Measurements from ENCODE around the gene HES5. TPM values are rescaled to one million over a fixed set of nuclear protein-coding genes. Genes with fewer than 3 reads are reported as not detected.

Gene HES5
- total and polyA plus RNA-seq, 2 donors (not counting 3 experiments of a cell fraction or from before 2014, with no cell fraction given) = 0.07 TPM; not detected in 1

DNA sequence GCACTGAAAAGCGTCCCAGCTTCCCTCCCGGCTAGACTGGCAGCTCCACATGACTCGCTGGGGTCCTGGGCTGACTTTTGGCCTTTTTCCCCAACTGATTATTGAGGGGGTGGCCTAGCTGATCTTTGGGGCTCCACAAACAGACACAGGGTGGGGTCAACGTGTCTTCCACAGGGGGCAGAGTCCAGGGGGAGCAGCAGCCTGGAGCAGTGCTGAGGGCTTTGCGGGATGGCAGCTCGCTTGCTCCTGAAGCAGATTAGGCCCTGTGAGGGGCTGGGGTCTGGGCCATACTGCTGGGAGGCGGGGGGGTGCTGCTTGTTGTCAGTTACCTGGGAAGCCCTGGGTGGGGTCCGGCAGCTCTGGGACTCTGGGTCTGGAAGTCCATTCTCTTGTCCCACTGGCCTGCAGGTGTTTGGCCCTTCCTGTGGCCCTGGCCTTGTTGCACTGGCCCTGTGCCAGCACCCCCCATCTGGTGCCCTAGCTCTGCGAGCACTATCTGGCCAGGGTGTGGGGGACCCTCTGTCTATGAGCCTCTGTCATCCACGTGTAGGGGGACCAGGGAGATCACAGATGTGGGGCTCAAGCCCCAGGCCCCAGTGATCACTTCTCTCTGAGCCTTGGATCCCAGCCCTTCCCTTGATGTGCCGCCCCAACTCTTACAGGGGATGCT is 12.3 kb upstream of the HES5 start:
- Histone ChIP-seq H3K4me3 (replicated peaks in 1 of 3; ENCODE audit: insufficient read depth in 1 of 3, low read depth in 1 of 3, low read length in 3 of 3) (no peak overlapping the region), H3K9me3 (replicated peaks; ENCODE audit: control insufficient read depth, insufficient read depth, low read length) (no peaks in the 10 kb centered on the region), H3K9ac (replicated peaks; ENCODE audit: extremely low read depth, insufficient read depth, low read length) (no peak overlapping the region), H3K27me3 (ENCODE audit: control insufficient read depth in 2 of 2, insufficient read depth in 2 of 2, low read length in 2 of 2) (peaks cover 0 to 1% of the 10 kb centered on the region in 2 experiments), H3K4me2 (ENCODE audit: insufficient read depth, low read length) (no peak overlapping the region), H4K20me1 (replicated peaks; ENCODE audit: control insufficient read depth, extremely low read depth, insufficient read depth, low read length) (no peaks in the 10 kb centered on the region), H3K79me2 (ENCODE audit: control insufficient read depth, insufficient read depth, low read length) (no peaks in the 10 kb centered on the region), H3K4me1 (ENCODE audit: control insufficient read depth, extremely low read depth, insufficient read depth, low read length) (peaks cover 13% of the 10 kb centered on the region), H3K27ac (ENCODE audit: insufficient read depth, low read depth, low read length) (no peak overlapping the region), H2AFZ (ENCODE audit: low read depth, low read length) (no peak overlapping the region), H3K36me3 (ENCODE audit: control insufficient read depth in 2 of 2, extremely low read depth in 1 of 2, insufficient read depth in 2 of 2, low read length in 2 of 2) (no peaks in the 10 kb centered on the region), H3K9me1 (replicated peaks; ENCODE audit: control insufficient read depth, extremely low read depth, insufficient read depth, low read length) (no peaks in the 10 kb centered on the region)
- DNase-seq (ENCODE audit: low read depth, low spot score) (no peak), FAIRE-seq (no peak)
- TF ChIP-seq POLR2AphosphoS5 (IDR thresholded peaks at IDR 0.05; ENCODE audit: insufficient read depth, low read depth, low read length) (no peak), POLR2A (IDR thresholded peaks at IDR 0.05; ENCODE audit: low read depth, low read length) (no peak), GATA2 (IDR thresholded peaks at IDR 0.05; ENCODE audit: insufficient read depth, insufficient read length, low read depth, low read length) (no peak), FOS (IDR thresholded peaks at IDR 0.05; ENCODE audit: borderline replicate concordance, insufficient read depth, low read length) (no peak)
- ChIA-PET CTCF (interaction anchor here (1.4 kb wide), 1 partner anchor 9 kb away, joined by 5 read pairs; no protein-coding TSS in a partner anchor), POLR2A (no interaction called here)
- intact Hi-C loops (cut with micrococcal nuclease) = no loop called here
- BruUV-seq (replicated peaks) = no TSS peak
- dilution Hi-C loops (cut with MboI; ENCODE audit: extremely low pct_ligation_motif_present, low sequenced_read_pairs) = no loop called here

DNA sequence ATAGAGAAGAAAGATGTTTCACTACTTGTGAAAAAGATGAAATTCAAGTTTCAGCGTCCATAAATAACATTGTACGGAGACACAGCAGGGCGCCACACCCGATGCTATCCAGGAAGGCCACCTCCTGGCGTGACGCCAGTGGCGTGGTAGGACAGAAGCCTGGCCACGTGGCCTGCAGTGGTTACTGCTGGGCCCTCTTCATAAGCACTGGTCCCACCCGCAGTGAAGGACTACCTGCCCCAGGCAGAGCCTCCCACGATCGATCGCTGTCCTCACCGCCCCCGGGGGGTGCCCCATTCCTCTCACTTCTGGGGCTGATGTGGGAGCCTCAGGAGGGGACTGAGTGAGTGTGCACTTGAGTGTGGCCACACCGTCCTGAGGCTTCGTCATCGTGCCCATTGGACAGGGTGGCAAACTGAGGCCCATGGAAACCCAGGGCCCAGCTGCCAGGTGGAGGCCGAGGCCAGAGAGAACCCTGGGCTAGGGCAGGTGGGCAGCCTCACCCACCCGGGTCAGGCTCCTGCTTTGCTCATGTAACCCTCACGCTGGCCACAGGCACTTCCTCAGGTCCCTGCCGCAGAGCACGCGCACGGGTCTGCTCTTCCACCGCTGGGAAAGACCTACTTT is 11.7 kb upstream of the HES5 start:
- ChIA-PET POLR2A (no interaction called here), CTCF (interaction anchor here (1.2 to 1.5 kb wide), 3 partner anchors 8 to 17 kb away, joined by 3 to 5 read pairs (median 3); no protein-coding TSS in a partner anchor)
- BruUV-seq (replicated peaks) = no TSS peak
- H3K9me1 ChIP-seq (replicated peaks; ENCODE audit: control insufficient read depth, extremely low read depth, insufficient read depth, low read length) = no peaks in the 10 kb centered on the region
- peaks cover 0 to 1% of the 10 kb centered on the region in 2 experiments for H3K27me3 ChIP-seq (ENCODE audit: control insufficient read depth in 2 of 2, insufficient read depth in 2 of 2, low read length in 2 of 2)
- H3K79me2 ChIP-seq (ENCODE audit: control insufficient read depth, insufficient read depth, low read length) = no peaks in the 10 kb centered on the region
- H3K9ac ChIP-seq (replicated peaks; ENCODE audit: extremely low read depth, insufficient read depth, low read length) = no peak overlapping the region
- FAIRE-seq (no peak), DNase-seq (ENCODE audit: low read depth, low spot score) (no peak)
- peaks cover 8% of the 10 kb centered on the region for H3K4me1 ChIP-seq (ENCODE audit: control insufficient read depth, extremely low read depth, insufficient read depth, low read length)
- intact Hi-C loops (cut with micrococcal nuclease) (no loop called here), dilution Hi-C loops (cut with MboI; ENCODE audit: extremely low pct_ligation_motif_present, low sequenced_read_pairs) (no loop called here)
- H3K27ac ChIP-seq (ENCODE audit: insufficient read depth, low read depth, low read length) = no peak overlapping the region
- H2AFZ ChIP-seq (ENCODE audit: low read depth, low read length) = no peak overlapping the region
- H3K4me2 ChIP-seq (ENCODE audit: insufficient read depth, low read length) = no peak overlapping the region
- no peaks in the 10 kb centered on the region for H3K9me3 ChIP-seq (replicated peaks; ENCODE audit: control insufficient read depth, insufficient read depth, low read length)
- no peak overlapping the region for H3K4me3 ChIP-seq (replicated peaks in 1 of 3; ENCODE audit: insufficient read depth in 1 of 3, low read depth in 1 of 3, low read length in 3 of 3)
- TF ChIP-seq POLR2A (IDR thresholded peaks at IDR 0.05; ENCODE audit: low read depth, low read length) (no peak), JUN (IDR thresholded peaks at IDR 0.05; ENCODE audit: borderline replicate concordance, insufficient read depth, insufficient read length, low read depth) (no peak), GATA2 (IDR thresholded peaks at IDR 0.05; ENCODE audit: insufficient read depth, insufficient read length, low read depth, low read length) (no peak), POLR2AphosphoS5 (IDR thresholded peaks at IDR 0.05; ENCODE audit: insufficient read depth, low read depth, low read length) (no peak), FOS (IDR thresholded peaks at IDR 0.05; ENCODE audit: borderline replicate concordance, insufficient read depth, low read length) (no peak), MYC (IDR thresholded peaks at IDR 0.05; ENCODE audit: low read depth, low read length) (no peak), EZH2 (IDR thresholded peaks at IDR 0.05; ENCODE audit: borderline replicate concordance, low read depth, low read length, severe bottlenecking) (no peak)
- TF ChIP-seq, protein P1, sequence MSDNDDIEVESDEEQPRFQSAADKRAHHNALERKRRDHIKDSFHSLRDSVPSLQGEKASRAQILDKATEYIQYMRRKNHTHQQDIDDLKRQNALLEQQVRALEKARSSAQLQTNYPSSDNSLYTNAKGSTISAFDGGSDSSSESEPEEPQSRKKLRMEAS (IDR thresholded peaks at IDR 0.05; ENCODE audit: insufficient read depth, insufficient read length) = no peak
- TF ChIP-seq, protein P2, sequence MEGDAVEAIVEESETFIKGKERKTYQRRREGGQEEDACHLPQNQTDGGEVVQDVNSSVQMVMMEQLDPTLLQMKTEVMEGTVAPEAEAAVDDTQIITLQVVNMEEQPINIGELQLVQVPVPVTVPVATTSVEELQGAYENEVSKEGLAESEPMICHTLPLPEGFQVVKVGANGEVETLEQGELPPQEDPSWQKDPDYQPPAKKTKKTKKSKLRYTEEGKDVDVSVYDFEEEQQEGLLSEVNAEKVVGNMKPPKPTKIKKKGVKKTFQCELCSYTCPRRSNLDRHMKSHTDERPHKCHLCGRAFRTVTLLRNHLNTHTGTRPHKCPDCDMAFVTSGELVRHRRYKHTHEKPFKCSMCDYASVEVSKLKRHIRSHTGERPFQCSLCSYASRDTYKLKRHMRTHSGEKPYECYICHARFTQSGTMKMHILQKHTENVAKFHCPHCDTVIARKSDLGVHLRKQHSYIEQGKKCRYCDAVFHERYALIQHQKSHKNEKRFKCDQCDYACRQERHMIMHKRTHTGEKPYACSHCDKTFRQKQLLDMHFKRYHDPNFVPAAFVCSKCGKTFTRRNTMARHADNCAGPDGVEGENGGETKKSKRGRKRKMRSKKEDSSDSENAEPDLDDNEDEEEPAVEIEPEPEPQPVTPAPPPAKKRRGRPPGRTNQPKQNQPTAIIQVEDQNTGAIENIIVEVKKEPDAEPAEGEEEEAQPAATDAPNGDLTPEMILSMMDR (IDR thresholded peaks at IDR 0.05; ENCODE audit: extremely low read depth in 1 of 2, insufficient read depth in 1 of 2, low read depth in 1 of 2, low read length in 2 of 2) = no peak
- no peaks in the 10 kb centered on the region for H3K36me3 ChIP-seq (ENCODE audit: control insufficient read depth in 2 of 2, extremely low read depth in 1 of 2, insufficient read depth in 2 of 2, low read length in 2 of 2)
- H4K20me1 ChIP-seq (replicated peaks; ENCODE audit: control insufficient read depth, extremely low read depth, insufficient read depth, low read length) = no peaks in the 10 kb centered on the region

Measured in endothelial cell of umbilical vein (primary cell).